Testis (tissue), 3 donors: ENCODE data around the gene ZMIZ1. TPM values are rescaled to one million over a fixed set of nuclear protein-coding genes. Genes with fewer than 3 reads are reported as not detected.

Source experiments
- DNase-seq: peaks from one replicate; pipeline ENCODE4 v3.0.0-alpha.2; 2019
- H3K27ac ChIP-seq, 2 donors: fragments of 200-600 bp; sonication (generic); one replicate each; pipeline ENCODE4 v1.5.1; 2019
- H3K27me3 ChIP-seq: fragments of 200-600 bp; sonication (generic); one replicate; pipeline ENCODE4 v1.5.1; 2019
- H3K36me3 ChIP-seq: fragments of 200-600 bp; sonication (generic); one replicate; pipeline ENCODE4 v1.5.1; 2017; ENCODE audit warnings: low read depth; ENCODE audit errors: missing control alignments
- H3K4me1 ChIP-seq: fragments of 200-600 bp; sonication (generic); one replicate; pipeline ENCODE4 v1.5.1; 2019
- H3K4me3 ChIP-seq, 2 donors: fragments of 200-600 bp; sonication (generic); one replicate each; pipeline ENCODE4 v1.5.1; 2017 to 2019
- H3K9me3 ChIP-seq: fragments of 200-600 bp; sonication (generic); one replicate; pipeline ENCODE4 v1.5.1; 2017
- POLR2A ChIP-seq: fragments of 450-650 bp; IDR thresholded peaks from one replicate; pipeline ENCODE4 v1.6.1; 2017; ENCODE audit warnings: antibody characterized with exemption, mild to moderate bottlenecking, moderate library complexity
- WGBS, 2 donors: methylation state at CpG; one replicate each; pipeline ENCODE4 v1.1.5; 2018; 5-methylcytosine and 5-hydroxymethylcytosine counted together
- intact Hi-C: fragments of 100-400 bp; cut with DNase I; formaldehyde crosslinking; loops from one replicate; pipeline ENCODE4 v1.15.1; 2023; ENCODE audit warnings: low total_unique reads
- polyA plus RNA-seq: library from polyadenylated mRNA; stranded (reverse); fragments of 350-450 nt; fragmentation: Illumina TruSeq; extraction: RNeasy Lipid Tissue Mini Kit (QIAGEN cat#74804); gene quantifications from one replicate; pipeline ENCODE4 v1.2.3, GENCODE V29; 2014; ENCODE audit warnings: low read depth, low replicate concordance; ENCODE audit not compliant: insufficient read depth
- total RNA-seq, 2 donors: library from RNA; depleted of rRNA; stranded (reverse); fragments of >200 nt; gene quantifications; one replicate each; pipeline ENCODE4 v1.2.3, GENCODE V29; 2016
- TF ChIP-seq, protein P1 (sequence below), 3 experiments: fragments of 450-650 bp in 2 of 3; fragments of 200-600 bp in 1 of 3; sonication (generic) in 1 of 3; IDR thresholded peaks; one replicate each; pipeline ENCODE4 v1.5.1; 2016 to 2019; ENCODE audit warnings: antibody characterized with exemption in 3 of 3, mild to moderate bottlenecking in 2 of 3, moderate library complexity in 1 of 3

The ZMIZ1 gene
- total and polyA plus RNA-seq, 3 donors from 2014 or later: 15.2 to 22.0 (median 18.8) TPM

DNA sequence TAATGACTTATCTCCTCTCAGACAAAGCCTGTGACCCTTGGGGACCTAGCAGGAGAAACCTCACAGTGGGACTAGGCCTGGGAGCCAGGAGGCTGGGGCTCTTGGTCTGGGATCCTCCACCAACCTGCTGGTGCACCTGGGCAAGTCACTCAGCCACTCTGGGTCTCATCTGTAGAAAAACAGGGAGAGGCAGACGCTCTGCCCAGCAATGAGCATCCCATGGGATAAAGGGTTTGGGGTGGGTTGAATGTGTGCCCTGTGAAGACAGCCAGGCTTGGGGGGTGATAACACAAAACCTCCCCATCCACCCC is 81.6 kb downstream of the ZMIZ1 start:
- WGBS, 2 donors: 76 to 100% methylated on average over 1 of the region's 1 CpG

DNA sequence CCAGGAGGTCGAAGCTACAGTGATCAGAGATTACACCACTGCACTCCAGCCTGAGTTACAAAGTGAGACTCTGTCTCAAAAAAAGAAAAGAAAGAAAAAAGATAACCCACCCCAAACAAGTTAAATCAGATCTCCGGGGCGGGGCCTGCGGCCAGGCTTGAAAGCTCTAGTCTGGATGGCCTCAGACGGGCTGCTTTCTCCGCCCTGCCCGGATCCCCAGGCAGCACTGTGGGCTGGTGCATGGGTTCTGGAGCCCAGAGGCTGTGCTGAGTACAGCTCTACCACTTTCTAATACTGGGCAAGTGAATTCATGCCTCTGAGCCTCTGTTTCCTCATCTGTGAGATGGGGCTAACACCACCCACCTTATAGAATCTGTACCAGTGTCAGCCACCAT is 83.7 kb downstream of the ZMIZ1 start:
- Histone ChIP-seq H3K36me3 (no peaks in the 10 kb centered on the region), H3K27ac (no peak overlapping the region), H3K4me3 (no peak overlapping the region), H3K9me3 (no peaks in the 10 kb centered on the region), H3K4me1 (peaks cover 41% of the 10 kb centered on the region), H3K27me3 (no peaks in the 10 kb centered on the region)
- intact Hi-C loops: no loop called here
- no peak for DNase-seq
- WGBS, 2 donors: 73 to 89% methylated on average over 7 of the region's 7 CpGs
- TF ChIP-seq, protein P1, sequence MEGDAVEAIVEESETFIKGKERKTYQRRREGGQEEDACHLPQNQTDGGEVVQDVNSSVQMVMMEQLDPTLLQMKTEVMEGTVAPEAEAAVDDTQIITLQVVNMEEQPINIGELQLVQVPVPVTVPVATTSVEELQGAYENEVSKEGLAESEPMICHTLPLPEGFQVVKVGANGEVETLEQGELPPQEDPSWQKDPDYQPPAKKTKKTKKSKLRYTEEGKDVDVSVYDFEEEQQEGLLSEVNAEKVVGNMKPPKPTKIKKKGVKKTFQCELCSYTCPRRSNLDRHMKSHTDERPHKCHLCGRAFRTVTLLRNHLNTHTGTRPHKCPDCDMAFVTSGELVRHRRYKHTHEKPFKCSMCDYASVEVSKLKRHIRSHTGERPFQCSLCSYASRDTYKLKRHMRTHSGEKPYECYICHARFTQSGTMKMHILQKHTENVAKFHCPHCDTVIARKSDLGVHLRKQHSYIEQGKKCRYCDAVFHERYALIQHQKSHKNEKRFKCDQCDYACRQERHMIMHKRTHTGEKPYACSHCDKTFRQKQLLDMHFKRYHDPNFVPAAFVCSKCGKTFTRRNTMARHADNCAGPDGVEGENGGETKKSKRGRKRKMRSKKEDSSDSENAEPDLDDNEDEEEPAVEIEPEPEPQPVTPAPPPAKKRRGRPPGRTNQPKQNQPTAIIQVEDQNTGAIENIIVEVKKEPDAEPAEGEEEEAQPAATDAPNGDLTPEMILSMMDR (IDR thresholded peaks at IDR 0.05): no peak
- no peak for TF ChIP-seq POLR2A

More for the DNA sequence above, 81.6 kb downstream of the ZMIZ1 start:
- H3K27me3 ChIP-seq: no peaks in the 10 kb centered on the region
- intact Hi-C loops: no loop called here
- no peak overlapping the region for H3K4me3 ChIP-seq
- no peaks in the 10 kb centered on the region for H3K36me3 ChIP-seq
- peaks cover 54% of the 10 kb centered on the region for H3K4me1 ChIP-seq
- TF ChIP-seq POLR2A: no peak
- TF ChIP-seq, protein P1 (IDR thresholded peaks at IDR 0.05): no peak
- no peak overlapping the region for H3K27ac ChIP-seq
- H3K9me3 ChIP-seq: no peaks in the 10 kb centered on the region
- no peak for DNase-seq

DNA sequence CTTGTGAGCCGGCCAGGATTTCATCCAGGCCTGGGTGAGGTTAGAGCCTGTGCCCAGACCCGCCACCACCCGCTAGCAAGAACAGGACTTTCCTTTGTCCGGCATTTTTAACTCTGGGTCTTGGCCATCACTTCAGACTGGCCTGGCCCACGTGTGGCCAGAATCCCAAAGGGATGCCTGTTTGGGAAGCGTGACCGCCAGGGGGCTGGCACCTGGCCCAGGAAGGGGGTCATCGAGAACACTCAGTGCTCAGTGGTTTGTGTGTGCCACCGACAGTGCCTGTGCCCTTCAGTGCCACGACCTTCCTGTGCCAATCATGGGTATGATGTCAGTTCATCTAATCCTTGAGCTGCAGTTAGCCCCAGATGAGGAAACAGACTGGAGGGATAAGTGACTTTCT is 85.0 kb downstream of the ZMIZ1 start:
- Histone ChIP-seq H3K27me3 (no peaks in the 10 kb centered on the region), H3K9me3 (no peaks in the 10 kb centered on the region), H3K4me1 (peaks cover 42% of the 10 kb centered on the region), H3K4me3 (no peak overlapping the region), H3K27ac (no peak overlapping the region), H3K36me3 (no peaks in the 10 kb centered on the region)
- no peak for DNase-seq
- intact Hi-C loops: no loop called here
- no peak for TF ChIP-seq POLR2A
- TF ChIP-seq, protein P1 (IDR thresholded peaks at IDR 0.05): no peak
- WGBS, 2 donors: 63 to 71% methylated on average over 6 to 10 of the region's 10 CpGs

DNA sequence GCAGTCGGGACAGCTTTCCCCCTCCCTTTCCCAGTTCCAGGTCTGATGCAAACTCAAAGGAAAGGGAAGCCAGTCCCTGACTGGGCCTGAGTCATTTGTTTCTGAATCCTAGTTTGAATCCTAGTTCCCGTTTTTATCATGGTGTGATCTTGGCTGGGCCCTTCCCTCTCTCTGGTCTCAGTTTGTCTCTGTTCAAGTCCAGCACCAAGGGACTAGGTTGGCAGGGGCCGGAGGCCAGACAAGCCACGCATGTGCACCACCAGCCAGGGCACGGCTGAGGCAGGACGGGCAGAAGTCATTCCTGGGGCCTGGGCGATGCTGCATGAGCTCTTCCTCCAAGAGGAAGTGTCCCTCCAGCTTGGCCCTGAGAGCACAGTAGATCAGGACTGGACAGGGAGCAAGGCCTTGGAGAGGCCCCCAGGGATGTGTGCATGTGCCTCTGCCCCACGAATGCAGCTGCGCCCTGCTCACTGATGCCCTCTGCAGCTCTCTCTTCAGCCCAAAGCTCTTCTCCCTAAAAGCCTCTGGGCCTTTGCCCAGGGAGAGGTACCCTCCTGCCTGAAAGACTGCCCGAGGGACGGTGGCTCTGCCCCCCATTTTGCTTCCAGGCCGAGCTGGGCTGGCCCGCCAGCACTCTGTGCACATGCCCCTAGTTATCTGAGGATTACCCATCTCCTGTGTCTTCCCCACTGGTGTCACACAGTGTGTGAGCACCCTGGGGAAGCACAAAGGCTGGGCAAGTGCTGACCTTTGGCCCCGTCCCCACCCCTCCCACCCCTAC is 86.7 kb downstream of the ZMIZ1 start:
- 71 to 77% methylated on average over 8 to 13 of the region's 14 CpGs for WGBS, 2 donors
- DNase-seq: no peak
- H3K27ac ChIP-seq: peak overlapping the region in 1 of 2 donors; percentile 38
- H3K27me3 ChIP-seq: no peaks in the 10 kb centered on the region
- H3K4me3 ChIP-seq: no peak overlapping the region
- no peaks in the 10 kb centered on the region for H3K36me3 ChIP-seq
- H3K9me3 ChIP-seq: no peaks in the 10 kb centered on the region
- TF ChIP-seq, protein P1 (IDR thresholded peaks at IDR 0.05): no peak
- no peak for TF ChIP-seq POLR2A
- intact Hi-C loops: no loop called here
- peaks cover 42% of the 10 kb centered on the region for H3K4me1 ChIP-seq
